ENCODE data around the gene PCK1. TPM values are rescaled to one million over a fixed set of nuclear protein-coding genes. Genes with fewer than 3 reads are reported as not detected.

The PCK1 gene
- total and polyA plus RNA-seq, 2 of the 8 experiments (the other 6 are each of a cell fraction or from before 2014, with no cell fraction given), result not detected

DNA sequence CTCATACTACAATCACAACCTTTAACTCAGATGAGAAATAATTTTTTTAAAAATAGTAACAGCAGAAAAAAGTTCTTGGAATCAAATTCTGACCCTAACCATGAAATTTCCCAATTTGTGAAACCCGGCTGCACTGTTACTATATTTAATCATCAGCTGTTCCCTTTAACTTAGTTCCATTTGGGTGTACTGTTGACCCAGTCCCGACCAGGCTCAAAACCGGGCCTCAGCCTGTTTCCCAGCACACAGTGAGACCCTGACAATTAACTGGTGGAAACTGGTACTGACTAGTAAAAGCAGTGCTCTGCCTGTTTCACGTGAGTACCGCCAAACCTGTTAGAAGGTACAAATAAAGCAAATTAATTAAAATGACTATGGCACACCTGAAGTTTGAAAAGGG, 43.0 kb upstream of the PCK1 start:
- H3K14ac ChIP-seq (ENCODE audit: insufficient read length), result no peak overlapping the region
- H3K9ac ChIP-seq (replicated peaks in 1 of 4; ENCODE audit: extremely low read depth in 1 of 4, low read depth in 3 of 4, low read length in 3 of 4), result no peak overlapping the region
- H4K20me1 ChIP-seq (replicated peaks in 1 of 2; ENCODE audit: control insufficient read depth in 1 of 2, insufficient read depth in 2 of 2, low read length in 2 of 2), result no peaks in the 10 kb centered on the region
- no peak overlapping the region for H3K4me3 ChIP-seq (ENCODE audit: extremely low read depth in 1 of 4, insufficient read depth in 2 of 4, low read depth in 3 of 4, low read length in 4 of 4)
- WGBS, 2 experiments (ENCODE audit: extremely low coverage in 1 of 2, insufficient coverage in 1 of 2, insufficient read length in 1 of 2, insufficient replicate concordance in 2 of 2, low coverage in 1 of 2, low lambda C conversion rate in 2 of 2, missing lambda C conversion rate in 1 of 2), result 92% methylated on average over 5 of the region's 5 CpGs; no CpG with 5 or more reads in 1 of the 2 experiments
- no peak overlapping the region for H3K56ac ChIP-seq (replicated peaks; ENCODE audit: insufficient read length, low read depth, low read length)
- CTCF ChIA-PET (ENCODE audit: partially characterized antibody), result interaction anchor here (0.6 to 12.4 kb wide), 7 partner anchors 9 to 716 kb away, joined by 3 to 194 read pairs (median 7); no protein-coding TSS in a partner anchor
- no peaks in the 10 kb centered on the region for H3K36me3 ChIP-seq (ENCODE audit: control insufficient read depth in 2 of 4, insufficient read depth in 4 of 4, low read length in 3 of 4)
- no peak overlapping the region for H4K8ac ChIP-seq (ENCODE audit: extremely low read depth, insufficient read depth, low read length)
- no peak overlapping the region for H3K18ac ChIP-seq (ENCODE audit: extremely low read depth, low read length)
- H4K91ac ChIP-seq (replicated peaks; ENCODE audit: insufficient read length, low read length), result no peak overlapping the region
- no peak overlapping the region for H2BK12ac ChIP-seq (ENCODE audit: low read depth, low read length)
- no peak overlapping the region for H3K27ac ChIP-seq (ENCODE audit: low read depth, low read length)
- POLR2A ChIA-PET (ENCODE audit: partially characterized antibody), result no interaction called here
- H3K9me3 ChIP-seq (ENCODE audit: insufficient read depth in 2 of 2, low read depth in 1 of 2, low read length in 1 of 2), result no peaks in the 10 kb centered on the region
- H3K23me2 ChIP-seq (ENCODE audit: low read depth, low read length), result no peaks in the 10 kb centered on the region
- no peaks in the 10 kb centered on the region for H3K27me3 ChIP-seq (replicated peaks in 1 of 4; ENCODE audit: control insufficient read depth in 3 of 4, extremely low read depth in 1 of 4, insufficient read depth in 3 of 4, low read length in 3 of 4)
- H2BK15ac ChIP-seq (ENCODE audit: low read length), result no peak overlapping the region
- FAIRE-seq, result no peak
- H2BK120ac ChIP-seq (replicated peaks; ENCODE audit: low read depth, low read length), result no peak overlapping the region
- no peak overlapping the region for H2AFZ ChIP-seq (ENCODE audit: low read length)
- H2BK5ac ChIP-seq (ENCODE audit: low read depth, low read length), result no peak overlapping the region
- peaks cover 0 to 3% (median 0%) of the 10 kb centered on the region in 4 experiments; a peak in 3 of 7 replicates for H3K4me1 ChIP-seq (replicated peaks in 1 of 4; ENCODE audit: control insufficient read depth in 3 of 4, insufficient read depth in 4 of 4, low read length in 3 of 4)
- DNase-seq (ENCODE audit: low read depth in 1 of 2, low spot score in 2 of 2), result no peak
- no peaks in the 10 kb centered on the region for H3K79me2 ChIP-seq (ENCODE audit: control insufficient read depth in 1 of 2, insufficient read depth in 2 of 2, low read length in 2 of 2)
- H3K4me2 ChIP-seq (ENCODE audit: insufficient read depth in 1 of 2, low read depth in 2 of 2, low read length in 2 of 2), result no peak overlapping the region
- no peaks in the 10 kb centered on the region for H3K79me1 ChIP-seq (ENCODE audit: low read depth, low read length)
- H3K4ac ChIP-seq (replicated peaks; ENCODE audit: insufficient read length, low read depth, low read length), result no peak overlapping the region
- H2AK5ac ChIP-seq (ENCODE audit: low read depth, low read length), result no peak overlapping the region
- H4K5ac ChIP-seq (ENCODE audit: insufficient read length, low read depth, low read length), result no peak overlapping the region
- H2BK20ac ChIP-seq (ENCODE audit: low read length), result no peak overlapping the region
- no peak overlapping the region for H3K23ac ChIP-seq (ENCODE audit: insufficient read length)
- TF ChIP-seq HDAC2 (IDR thresholded peaks at IDR 0.05; ENCODE audit: borderline replicate concordance in 1 of 2, low read depth in 2 of 2, low read length in 2 of 2) (no peak), EZH2 (IDR thresholded peaks at IDR 0.05; ENCODE audit: low read depth, low read length, severe bottlenecking) (no peak), NANOG (IDR thresholded peaks at IDR 0.05; ENCODE audit: insufficient read depth, low read depth, low read length, poor library complexity, severe bottlenecking) (no peak), EP300 (IDR thresholded peaks at IDR 0.05; ENCODE audit: borderline replicate concordance in 1 of 2, low read depth in 2 of 2, low read length in 2 of 2) (no peak), TCF12 (IDR thresholded peaks at IDR 0.05; ENCODE audit: low read depth, low read length) (no peak), SP2 (IDR thresholded peaks at IDR 0.05; ENCODE audit: low read length) (no peak), TAF1 (IDR thresholded peaks at IDR 0.05; ENCODE audit: low read depth, low read length) (no peak), POU5F1 (IDR thresholded peaks at IDR 0.05; ENCODE audit: low read depth, low read length) (no peak), SAP30 (IDR thresholded peaks at IDR 0.05; ENCODE audit: insufficient read depth, insufficient replicate concordance, low read length) (no peak), BCL11A (IDR thresholded peaks at IDR 0.05; ENCODE audit: low read depth in 2 of 2, low read length in 2 of 2) (no peak), TBP (IDR thresholded peaks at IDR 0.05; ENCODE audit: low read depth, low read length) (no peak), SUZ12 (IDR thresholded peaks at IDR 0.05; ENCODE audit: low read length) (no peak)
- TF ChIP-seq, protein P1, sequence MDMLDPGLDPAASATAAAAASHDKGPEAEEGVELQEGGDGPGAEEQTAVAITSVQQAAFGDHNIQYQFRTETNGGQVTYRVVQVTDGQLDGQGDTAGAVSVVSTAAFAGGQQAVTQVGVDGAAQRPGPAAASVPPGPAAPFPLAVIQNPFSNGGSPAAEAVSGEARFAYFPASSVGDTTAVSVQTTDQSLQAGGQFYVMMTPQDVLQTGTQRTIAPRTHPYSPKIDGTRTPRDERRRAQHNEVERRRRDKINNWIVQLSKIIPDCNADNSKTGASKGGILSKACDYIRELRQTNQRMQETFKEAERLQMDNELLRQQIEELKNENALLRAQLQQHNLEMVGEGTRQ (IDR thresholded peaks at IDR 0.05; ENCODE audit: low read length), result no peak

Measured in H1 (cell line).